ENCODE results near the gene GRID2IP.
"Not testable (repeated sequence)": the region's sequence is repeated elsewhere in the genome, so short reads cannot be mapped to it uniquely, and the experiment has no call there.

Gene GRID2IP

DNA sequence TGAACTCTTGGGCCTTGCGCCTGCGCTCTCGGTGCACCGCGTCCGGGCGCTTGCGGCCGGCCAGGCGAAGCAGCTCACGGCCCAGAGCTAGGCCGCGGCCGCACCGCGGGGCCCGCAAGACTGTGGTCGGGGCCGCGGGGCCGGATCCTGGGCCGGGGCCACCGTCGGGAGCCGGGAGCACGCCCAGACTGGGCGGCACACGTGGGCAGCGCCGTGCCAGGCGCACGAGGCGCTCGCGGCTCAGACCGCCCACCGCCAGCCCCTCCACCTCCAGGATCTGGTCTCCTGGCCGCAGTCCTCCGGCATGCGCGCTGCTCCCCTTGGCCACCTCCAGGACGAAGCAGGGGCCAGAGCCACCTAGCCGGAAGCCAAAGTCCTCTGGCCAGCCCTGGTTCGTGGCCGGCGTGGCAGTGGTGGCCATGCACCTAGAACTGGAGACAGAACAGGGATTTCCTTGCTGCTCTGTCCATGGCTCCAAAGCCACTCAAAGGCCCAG, at the start of gene GRID2IP:
TSS of gene GRID2IP (minus strand) at position 446 of the 496 bp plus-strand sequence. CDS start at position 421, 25 bp downstream.
- Histone ChIP-seq H3K27ac (no peak within 1 kb of the TSS), H3K4me3 (no peak within 1 kb of the TSS)
- no peak for DNase-seq (ENCODE audit: low spot score)
- TF ChIP-seq, protein P1, sequence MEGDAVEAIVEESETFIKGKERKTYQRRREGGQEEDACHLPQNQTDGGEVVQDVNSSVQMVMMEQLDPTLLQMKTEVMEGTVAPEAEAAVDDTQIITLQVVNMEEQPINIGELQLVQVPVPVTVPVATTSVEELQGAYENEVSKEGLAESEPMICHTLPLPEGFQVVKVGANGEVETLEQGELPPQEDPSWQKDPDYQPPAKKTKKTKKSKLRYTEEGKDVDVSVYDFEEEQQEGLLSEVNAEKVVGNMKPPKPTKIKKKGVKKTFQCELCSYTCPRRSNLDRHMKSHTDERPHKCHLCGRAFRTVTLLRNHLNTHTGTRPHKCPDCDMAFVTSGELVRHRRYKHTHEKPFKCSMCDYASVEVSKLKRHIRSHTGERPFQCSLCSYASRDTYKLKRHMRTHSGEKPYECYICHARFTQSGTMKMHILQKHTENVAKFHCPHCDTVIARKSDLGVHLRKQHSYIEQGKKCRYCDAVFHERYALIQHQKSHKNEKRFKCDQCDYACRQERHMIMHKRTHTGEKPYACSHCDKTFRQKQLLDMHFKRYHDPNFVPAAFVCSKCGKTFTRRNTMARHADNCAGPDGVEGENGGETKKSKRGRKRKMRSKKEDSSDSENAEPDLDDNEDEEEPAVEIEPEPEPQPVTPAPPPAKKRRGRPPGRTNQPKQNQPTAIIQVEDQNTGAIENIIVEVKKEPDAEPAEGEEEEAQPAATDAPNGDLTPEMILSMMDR (IDR thresholded peaks at IDR 0.05), result no peak

DNA sequence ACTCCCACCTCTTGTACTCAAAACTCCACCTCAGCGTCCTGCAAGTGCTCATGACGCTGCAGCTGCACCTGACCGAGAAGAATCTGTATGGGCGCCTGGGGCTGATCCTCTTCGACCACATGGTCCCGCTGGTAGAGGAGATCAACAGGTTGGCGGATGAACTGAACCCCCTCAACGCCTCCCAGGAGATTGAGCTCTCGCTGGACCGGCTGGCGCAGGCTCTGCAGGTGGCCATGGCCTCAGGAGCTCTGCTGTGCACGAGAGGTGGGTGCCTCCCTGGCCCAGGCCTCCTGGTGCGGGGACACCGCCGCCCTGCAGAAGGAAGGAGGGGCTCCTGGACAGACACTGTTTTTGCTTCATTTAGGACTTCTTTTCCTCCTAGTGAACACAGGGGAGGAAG, 48.8 kb upstream of the GRID2IP start:
- TF ChIP-seq, protein P1 (IDR thresholded peaks at IDR 0.05), result no peak
- Histone ChIP-seq H3K4me3 (no peak overlapping the region), H3K27ac (no peak overlapping the region)
- DNase-seq (ENCODE audit: low spot score), result no peak

DNA sequence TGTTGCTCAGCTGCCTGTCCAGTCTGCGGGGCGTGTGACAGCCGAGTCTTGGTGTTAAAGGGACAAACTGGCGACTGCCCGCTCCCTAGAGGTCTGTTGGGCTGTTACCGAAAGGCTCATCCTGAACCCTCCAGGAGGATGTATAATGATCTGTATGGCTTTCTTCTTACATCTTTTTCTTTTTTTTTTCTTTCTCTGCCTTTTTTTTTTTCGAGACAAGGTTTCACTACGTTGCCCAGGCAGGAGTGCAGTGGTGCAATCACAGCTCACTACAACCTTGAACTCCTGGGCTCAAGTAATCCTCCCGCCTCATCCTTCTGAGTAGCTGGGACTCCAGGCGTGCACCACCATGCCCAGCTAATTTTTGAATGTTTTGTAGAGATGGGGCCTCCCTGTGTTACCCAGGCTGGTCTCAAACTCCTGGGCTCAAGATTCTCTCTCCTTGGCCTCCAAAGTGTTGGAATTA, 39.4 kb upstream of the GRID2IP start:
- H3K27ac ChIP-seq, result peak overlapping the region; percentile 69 to 87
- no peak for DNase-seq (ENCODE audit: low spot score)
- peak overlapping the region; percentile 92 for H3K4me3 ChIP-seq
- TF ChIP-seq, protein P1 (IDR thresholded peaks at IDR 0.05), result no peak

DNA sequence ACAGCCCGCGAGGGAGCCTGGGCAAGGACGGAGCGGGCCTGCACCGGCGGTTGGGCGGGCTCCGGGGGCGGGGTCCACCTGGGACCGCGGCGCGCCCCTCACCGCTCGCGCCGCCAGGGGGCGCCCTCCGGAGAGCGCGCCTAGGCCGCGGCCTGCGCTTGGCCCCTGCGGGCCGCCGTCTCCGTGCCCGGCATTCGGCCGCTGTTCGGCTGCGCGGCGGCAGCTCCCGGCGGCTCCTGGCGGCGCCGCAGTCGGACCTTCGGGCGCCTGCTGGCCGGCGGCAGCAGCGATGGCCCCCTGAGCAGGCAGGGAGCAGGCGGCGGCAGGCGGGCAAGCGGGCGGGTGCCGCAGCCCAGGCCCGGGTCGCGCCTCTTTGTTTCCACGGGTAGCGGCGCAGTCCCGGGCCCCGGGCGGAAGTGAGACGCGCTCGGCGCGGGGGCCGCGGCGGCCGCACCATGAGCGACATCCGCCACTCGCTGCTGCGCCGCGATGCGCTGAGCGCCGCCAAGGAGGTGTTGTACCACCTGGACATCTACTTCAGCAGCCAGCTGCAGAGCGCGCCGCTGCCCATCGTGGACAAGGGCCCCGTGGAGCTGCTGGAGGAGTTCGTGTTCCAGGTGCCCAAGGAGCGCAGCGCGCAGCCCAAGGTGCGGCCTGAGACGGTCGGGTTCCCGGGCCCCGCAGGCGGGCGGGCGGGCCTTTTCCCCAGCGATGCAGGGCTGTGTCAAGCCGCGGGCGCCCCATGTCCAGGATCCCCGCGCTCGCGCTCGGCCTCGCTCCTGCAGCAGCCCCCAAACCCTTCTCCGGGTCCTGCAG, 38.8 kb upstream of the GRID2IP start, which contains the start of gene INTS15:
TSS of gene INTS15 (plus strand) at position 193 of the 816 bp plus-strand sequence. CDS start at position 456, 263 bp downstream.
- Histone ChIP-seq H3K27ac (peak within 1 kb of the TSS; percentile 69 to 87), H3K4me3 (peak within 1 kb of the TSS; percentile 92)
- peak; percentile 79 for DNase-seq (ENCODE audit: low spot score)
- TF ChIP-seq, protein P1 (IDR thresholded peaks at IDR 0.05), result peak; percentile 84

DNA sequence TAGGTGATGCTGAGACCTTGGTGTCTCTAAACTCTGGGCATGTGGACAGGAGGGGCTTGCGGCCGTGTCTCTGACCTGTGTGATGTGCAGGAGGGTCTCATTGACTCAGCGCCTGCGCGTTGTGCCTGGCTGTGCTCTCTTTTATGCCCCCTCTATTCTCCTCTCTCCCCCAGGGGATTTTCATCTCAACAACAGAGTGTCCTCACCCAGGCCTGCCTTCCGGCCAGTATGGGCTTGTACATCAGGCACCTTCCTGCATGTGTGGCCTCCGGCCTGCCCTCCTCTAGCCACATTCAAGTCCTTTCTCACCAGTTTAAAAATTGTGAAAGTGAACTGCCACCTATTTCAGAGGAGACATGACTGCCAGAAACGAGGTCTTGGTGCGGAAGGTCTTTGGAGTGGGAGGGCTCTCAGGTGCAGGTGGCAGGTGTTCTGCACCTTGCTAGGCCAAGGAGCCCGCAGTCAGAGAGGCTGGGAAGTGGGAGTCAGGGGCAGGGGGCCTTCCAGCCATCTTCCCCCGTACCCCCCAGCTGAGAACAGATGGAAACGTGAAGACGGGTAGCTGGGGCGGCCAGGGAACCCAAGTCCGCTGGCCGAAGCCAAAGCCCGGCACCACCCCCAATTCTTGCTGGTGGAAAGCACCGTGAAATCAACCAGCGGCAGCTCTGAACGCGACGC, 38.0 kb upstream of the GRID2IP start:
- Histone ChIP-seq H3K4me3 (peak overlapping the region; percentile 92), H3K27ac (peak overlapping the region; percentile 69 to 87)
- no peak for DNase-seq (ENCODE audit: low spot score)
- TF ChIP-seq, protein P1 (IDR thresholded peaks at IDR 0.05), result no peak

DNA sequence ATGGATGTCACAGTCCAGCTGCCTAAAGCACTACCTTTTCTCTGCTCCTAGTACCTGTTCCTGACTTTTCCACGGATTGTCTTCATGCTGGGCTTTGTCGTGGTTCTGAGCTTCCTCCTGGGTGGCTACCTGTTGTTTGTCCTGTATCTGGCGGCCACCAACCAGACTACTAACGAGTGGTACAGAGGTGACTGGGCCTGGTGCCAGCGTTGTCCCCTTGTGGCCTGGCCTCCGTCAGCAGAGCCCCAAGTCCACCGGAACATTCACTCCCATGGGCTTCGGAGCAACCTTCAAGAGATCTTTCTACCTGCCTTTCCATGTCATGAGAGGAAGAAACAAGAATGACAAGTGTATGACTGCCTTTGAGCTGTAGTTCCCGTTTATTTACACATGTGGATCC, 37.3 kb upstream of the GRID2IP start:
- no peak for DNase-seq (ENCODE audit: low spot score)
- Histone ChIP-seq H3K27ac (no peak overlapping the region), H3K4me3 (no peak overlapping the region)
- TF ChIP-seq, protein P1 (IDR thresholded peaks at IDR 0.05), result no peak

DNA sequence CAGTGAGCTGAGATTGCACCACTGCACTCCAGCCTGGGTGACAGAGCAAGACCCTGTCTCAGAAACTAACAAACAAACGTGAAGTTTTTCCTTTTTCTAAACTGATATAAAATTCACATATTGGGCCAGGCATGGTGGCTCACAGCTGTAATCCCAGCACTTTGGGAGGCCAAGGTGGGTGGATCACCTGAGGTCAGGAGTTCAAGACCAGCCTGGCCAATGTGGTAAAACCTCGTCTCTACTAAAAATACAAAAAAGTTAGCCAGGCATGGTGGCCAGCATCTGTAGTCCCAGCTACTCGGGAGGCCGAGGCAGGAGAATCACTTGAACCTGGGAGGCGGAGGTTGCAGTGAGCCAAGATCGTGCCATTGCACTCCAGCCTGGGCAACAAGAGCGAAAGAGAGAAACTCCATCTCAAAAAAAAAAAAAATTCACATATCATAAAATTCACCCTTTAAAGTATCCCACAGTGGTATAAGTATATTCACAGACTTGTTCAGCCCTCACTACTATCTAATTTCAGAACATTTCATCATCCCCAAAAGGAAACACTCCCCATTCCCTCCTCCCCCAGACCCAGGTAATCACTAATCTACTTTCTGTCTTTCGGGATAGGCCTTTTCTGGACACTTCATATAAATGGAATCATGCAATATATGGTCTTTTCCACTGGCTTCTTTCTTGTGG, 34.6 kb upstream of the GRID2IP start:
- H3K4me3 ChIP-seq; DNase-seq (ENCODE audit: low spot score); H3K27ac ChIP-seq: not testable (repeated sequence)

All from coronary artery (tissue), 2 donors.